Neural cell (in vitro differentiated cells): ENCODE measurements around the gene MAN1B1.

Experiments used
- EP300 ChIP-seq: fragments of 450-650 bp; conservative IDR thresholded peaks from 2 replicates; pipeline ENCODE4 v1.6.1; 2014; ENCODE audit warnings: antibody characterized with exemption, mild to moderate bottlenecking, moderate library complexity; ENCODE audit not compliant: poor library complexity, severe bottlenecking
- EZH2 ChIP-seq: fragments of 200-600, 300-800 bp; shearing (Covaris generic), sonication (generic); IDR thresholded peaks from 2 replicates; pipeline ENCODE4 v1.6.1; 2014; ENCODE audit warnings: antibody characterized with exemption, low read length, borderline replicate concordance, mild to moderate bottlenecking; ENCODE audit not compliant: insufficient read depth, poor library complexity, severe bottlenecking
- MXI1 ChIP-seq: fragments of 450-650 bp; conservative IDR thresholded peaks from 2 replicates; pipeline ENCODE4 v1.6.1; 2014; ENCODE audit warnings: antibody characterized with exemption, mild to moderate bottlenecking; ENCODE audit not compliant: poor library complexity, severe bottlenecking
- POLR2AphosphoS5 ChIP-seq: IDR thresholded peaks from 2 replicates; pipeline ENCODE4 v1.6.1; 2012
- RAD21 ChIP-seq: fragments of 450-650 bp; conservative IDR thresholded peaks from 2 replicates; pipeline ENCODE4 v1.6.1; 2014; ENCODE audit warnings: antibody characterized with exemption, mild to moderate bottlenecking, moderate library complexity
- SMC3 ChIP-seq: fragments of 450-650 bp; conservative IDR thresholded peaks from 2 replicates; pipeline ENCODE4 v1.6.1; 2014; ENCODE audit warnings: antibody characterized with exemption, mild to moderate bottlenecking, moderate library complexity; ENCODE audit not compliant: poor library complexity
- TAF1 ChIP-seq: IDR thresholded peaks from 2 replicates; pipeline ENCODE4 v1.6.1; 2012; ENCODE audit warnings: low read depth
- TF ChIP-seq, protein P1 (sequence below): fragments of 450-650 bp; IDR thresholded peaks from 2 replicates; pipeline ENCODE4 v1.5.1; 2014; ENCODE audit warnings: antibody characterized with exemption, mild to moderate bottlenecking, moderate library complexity; ENCODE audit not compliant: poor library complexity, severe bottlenecking
- TF ChIP-seq, protein P2 (sequence below): IDR thresholded peaks from 2 replicates; pipeline ENCODE4 v1.6.1; 2012; ENCODE audit warnings: borderline replicate concordance

DNA sequence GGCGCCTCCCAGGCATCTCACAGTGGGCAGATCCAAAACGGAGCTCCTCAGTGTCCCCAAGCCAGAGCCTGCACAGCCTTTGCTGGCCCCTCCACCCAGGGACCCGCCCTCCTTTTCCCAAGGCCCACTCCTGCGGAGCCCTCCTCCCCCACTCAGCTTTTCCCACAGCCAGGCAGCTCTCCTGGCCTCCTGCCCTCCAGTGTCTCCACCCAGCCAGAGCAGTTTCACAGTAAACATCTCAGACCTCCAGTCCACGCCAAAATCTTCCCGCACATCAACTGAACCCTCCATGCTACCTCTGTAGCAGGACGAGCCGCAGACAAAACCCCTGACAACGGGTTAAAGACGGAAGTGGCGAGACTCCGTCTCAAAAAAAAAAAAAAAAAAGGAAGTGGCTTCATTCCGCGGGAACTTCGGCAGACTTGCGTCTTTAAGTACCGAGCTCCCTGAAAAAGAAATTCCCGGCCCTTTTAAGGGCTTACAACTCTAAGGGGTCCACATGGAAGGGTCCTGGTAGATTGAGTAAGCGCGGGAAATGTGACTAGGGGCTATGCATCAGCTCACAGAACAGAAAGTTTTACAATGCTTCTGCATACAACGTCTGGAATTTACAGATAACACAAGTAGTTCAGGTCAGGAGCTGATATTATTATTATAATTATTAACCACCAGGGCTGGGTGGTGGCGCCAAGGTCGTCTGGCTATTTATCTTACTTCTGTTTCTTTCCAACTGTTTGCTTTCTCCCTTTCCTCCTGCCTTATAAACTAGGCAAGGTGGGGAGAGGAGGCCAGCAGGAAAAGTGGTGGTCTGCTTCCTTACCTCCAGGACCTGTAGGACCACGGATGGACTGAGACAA is 40.7 kb downstream of the MAN1B1 start:
- TF ChIP-seq EP300: no peak
- TF ChIP-seq, protein P1, sequence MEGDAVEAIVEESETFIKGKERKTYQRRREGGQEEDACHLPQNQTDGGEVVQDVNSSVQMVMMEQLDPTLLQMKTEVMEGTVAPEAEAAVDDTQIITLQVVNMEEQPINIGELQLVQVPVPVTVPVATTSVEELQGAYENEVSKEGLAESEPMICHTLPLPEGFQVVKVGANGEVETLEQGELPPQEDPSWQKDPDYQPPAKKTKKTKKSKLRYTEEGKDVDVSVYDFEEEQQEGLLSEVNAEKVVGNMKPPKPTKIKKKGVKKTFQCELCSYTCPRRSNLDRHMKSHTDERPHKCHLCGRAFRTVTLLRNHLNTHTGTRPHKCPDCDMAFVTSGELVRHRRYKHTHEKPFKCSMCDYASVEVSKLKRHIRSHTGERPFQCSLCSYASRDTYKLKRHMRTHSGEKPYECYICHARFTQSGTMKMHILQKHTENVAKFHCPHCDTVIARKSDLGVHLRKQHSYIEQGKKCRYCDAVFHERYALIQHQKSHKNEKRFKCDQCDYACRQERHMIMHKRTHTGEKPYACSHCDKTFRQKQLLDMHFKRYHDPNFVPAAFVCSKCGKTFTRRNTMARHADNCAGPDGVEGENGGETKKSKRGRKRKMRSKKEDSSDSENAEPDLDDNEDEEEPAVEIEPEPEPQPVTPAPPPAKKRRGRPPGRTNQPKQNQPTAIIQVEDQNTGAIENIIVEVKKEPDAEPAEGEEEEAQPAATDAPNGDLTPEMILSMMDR: no peak
- TF ChIP-seq POLR2AphosphoS5: no peak
- TF ChIP-seq EZH2: no peak
- TF ChIP-seq SMC3: no peak
- TF ChIP-seq TAF1: no peak
- TF ChIP-seq, protein P2, sequence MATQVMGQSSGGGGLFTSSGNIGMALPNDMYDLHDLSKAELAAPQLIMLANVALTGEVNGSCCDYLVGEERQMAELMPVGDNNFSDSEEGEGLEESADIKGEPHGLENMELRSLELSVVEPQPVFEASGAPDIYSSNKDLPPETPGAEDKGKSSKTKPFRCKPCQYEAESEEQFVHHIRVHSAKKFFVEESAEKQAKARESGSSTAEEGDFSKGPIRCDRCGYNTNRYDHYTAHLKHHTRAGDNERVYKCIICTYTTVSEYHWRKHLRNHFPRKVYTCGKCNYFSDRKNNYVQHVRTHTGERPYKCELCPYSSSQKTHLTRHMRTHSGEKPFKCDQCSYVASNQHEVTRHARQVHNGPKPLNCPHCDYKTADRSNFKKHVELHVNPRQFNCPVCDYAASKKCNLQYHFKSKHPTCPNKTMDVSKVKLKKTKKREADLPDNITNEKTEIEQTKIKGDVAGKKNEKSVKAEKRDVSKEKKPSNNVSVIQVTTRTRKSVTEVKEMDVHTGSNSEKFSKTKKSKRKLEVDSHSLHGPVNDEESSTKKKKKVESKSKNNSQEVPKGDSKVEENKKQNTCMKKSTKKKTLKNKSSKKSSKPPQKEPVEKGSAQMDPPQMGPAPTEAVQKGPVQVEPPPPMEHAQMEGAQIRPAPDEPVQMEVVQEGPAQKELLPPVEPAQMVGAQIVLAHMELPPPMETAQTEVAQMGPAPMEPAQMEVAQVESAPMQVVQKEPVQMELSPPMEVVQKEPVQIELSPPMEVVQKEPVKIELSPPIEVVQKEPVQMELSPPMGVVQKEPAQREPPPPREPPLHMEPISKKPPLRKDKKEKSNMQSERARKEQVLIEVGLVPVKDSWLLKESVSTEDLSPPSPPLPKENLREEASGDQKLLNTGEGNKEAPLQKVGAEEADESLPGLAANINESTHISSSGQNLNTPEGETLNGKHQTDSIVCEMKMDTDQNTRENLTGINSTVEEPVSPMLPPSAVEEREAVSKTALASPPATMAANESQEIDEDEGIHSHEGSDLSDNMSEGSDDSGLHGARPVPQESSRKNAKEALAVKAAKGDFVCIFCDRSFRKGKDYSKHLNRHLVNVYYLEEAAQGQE: no peak
- no peak for TF ChIP-seq RAD21
- TF ChIP-seq MXI1: no peak
